ENCODE results near the gene MRTFA.

- no peak for TF ChIP-seq CTCF (IDR thresholded peaks at IDR 0.05)
- no peak for TF ChIP-seq POLR2A (IDR thresholded peaks at IDR 0.05)
These were observed 101.4 kb downstream of the MRTFA start for GRCh38 chr22:40535189-40535512.

Measured in adrenal gland (tissue), 5 donors.